Keratinocyte (primary cell): ENCODE data around the gene FAT4. TPM values are rescaled to one million over a fixed set of nuclear protein-coding genes. Genes with fewer than 3 reads are reported as not detected.

Experiments used
- DNase-seq: peaks from one replicate; pipeline ENCODE4 v3.0.0-alpha.2; 2011; ENCODE audit warnings: low read depth, missing footprints, low spot score
- FAIRE-seq: peaks from 2 replicates; lab custom pipeline; 2011; peaks lifted over from hg19 to GRCh38; lab: Jason Lieb, UNC
- H2AFZ ChIP-seq: 2 replicates; pipeline ENCODE4 v1.6.0; 2012; ENCODE audit warnings: low read length, control low read depth, inconsistent platforms; ENCODE audit not compliant: control insufficient read depth
- H3K27ac ChIP-seq: 2 replicates; pipeline ENCODE4 v1.5.1; 2011; ENCODE audit warnings: low read length; ENCODE audit not compliant: control insufficient read depth, insufficient read depth
- H3K27me3 ChIP-seq: 3 replicates; pipeline ENCODE4 v1.6.0; 2011; ENCODE audit warnings: low read length; ENCODE audit not compliant: control insufficient read depth, insufficient read depth; ENCODE audit errors: extremely low read depth
- H3K36me3 ChIP-seq, 2 experiments: 2 replicates in 1 of 2; 3 replicates in 1 of 2; pipeline ENCODE4 v1.5.1; 2011; ENCODE audit warnings: low read length in 2 of 2, mild to moderate bottlenecking in 1 of 2; ENCODE audit not compliant: control insufficient read depth in 2 of 2, insufficient read depth in 2 of 2; ENCODE audit errors: extremely low read depth in 1 of 2
- H3K4me1 ChIP-seq: 3 replicates; pipeline ENCODE4 v1.5.1; 2011; ENCODE audit warnings: low read length; ENCODE audit not compliant: control insufficient read depth, insufficient read depth; ENCODE audit errors: extremely low read depth
- H3K4me2 ChIP-seq: 3 replicates; pipeline ENCODE4 v1.6.0; 2011; ENCODE audit warnings: low read depth, low read length; ENCODE audit not compliant: control insufficient read depth, insufficient read depth; ENCODE audit errors: extremely low read depth
- H3K4me3 ChIP-seq, 3 experiments: fragments of 200-600 bp in 1 of 3; sonication (generic) in 1 of 3; 2 replicates in 2 of 3; 3 replicates in 1 of 3; pipeline ENCODE4 v1.5.1; 2011 to 2016; ENCODE audit warnings: low read length in 3 of 3, mild to moderate bottlenecking in 3 of 3, control low read depth in 2 of 3, inconsistent platforms in 1 of 3, low read depth in 1 of 3, mixed read lengths in 1 of 3, mixed run types in 1 of 3, moderate library complexity in 1 of 3; ENCODE audit not compliant: control insufficient read depth in 2 of 3, insufficient read depth in 2 of 3; ENCODE audit errors: extremely low read depth in 1 of 3
- H3K79me2 ChIP-seq: 2 replicates; pipeline ENCODE4 v1.6.0; 2012; ENCODE audit warnings: low read length; ENCODE audit not compliant: control insufficient read depth, insufficient read depth
- H3K9ac ChIP-seq: 3 replicates; pipeline ENCODE4 v1.6.0; 2011; ENCODE audit warnings: low read length; ENCODE audit not compliant: control insufficient read depth, insufficient read depth; ENCODE audit errors: extremely low read depth
- H3K9me1 ChIP-seq: 3 replicates; pipeline ENCODE4 v1.6.0; 2011; ENCODE audit warnings: low read length; ENCODE audit not compliant: control insufficient read depth, insufficient read depth; ENCODE audit errors: extremely low read depth
- H3K9me3 ChIP-seq: 2 replicates; pipeline ENCODE4 v1.5.1; 2012; ENCODE audit warnings: low read depth, low read length; ENCODE audit not compliant: control insufficient read depth
- H4K20me1 ChIP-seq: 3 replicates; pipeline ENCODE4 v1.6.0; 2011; ENCODE audit warnings: low read length; ENCODE audit not compliant: control insufficient read depth, insufficient read depth; ENCODE audit errors: extremely low read depth
- CTCF ChIP-seq, 3 experiments: IDR thresholded peaks in 1 of 3; conservative IDR thresholded peaks in 1 of 3; optimal IDR thresholded peaks in 1 of 3; 2 replicates in 2 of 3; 3 replicates in 1 of 3; pipeline versions ENCODE3 to v1.5.1; 2011; ENCODE audit warnings: low read length in 3 of 3, mild to moderate bottlenecking in 3 of 3, moderate library complexity in 2 of 3, control low read depth in 1 of 3, inconsistent platforms in 1 of 3; ENCODE audit not compliant: insufficient read depth in 2 of 3; ENCODE audit errors: extremely low read depth in 1 of 3
- EZH2 ChIP-seq: IDR thresholded peaks from one replicate; pipeline ENCODE4 v1.6.1; 2012; ENCODE audit warnings: inconsistent platforms, mild to moderate bottlenecking, low read length, moderate library complexity
- dilution Hi-C: fragments of 300-500 bp; cut with MboI; formaldehyde crosslinking; loops from one replicate; pipeline ENCODE4 v1.7.0; 2020; ENCODE audit warnings: low sequenced_read_pairs; ENCODE audit not compliant: extremely low pct_ligation_motif_present
- polyA plus RNA-seq, 5 experiments: library from polyadenylated mRNA; depleted of rRNA in 3 of 5; stranded (reverse) in 3 of 5; stranded (forward) in 1 of 5; unstranded in 1 of 5; fragments of >200 nt; gene quantifications; 1 replicate in 1 of 5; 2 replicates in 3 of 5; 3 replicates in 1 of 5; pipeline versions ENCODE4 v1.2.1 to v1.2.3, GENCODE V29; 2011 to 2012; ENCODE audit warnings: missing spikeins in 2 of 5, low read depth in 1 of 5, low replicate concordance in 1 of 5

Gene FAT4
- polyA plus RNA-seq, 1 donor (not counting 4 experiments of a cell fraction or from before 2014, with no cell fraction given): 1.6 TPM

DNA sequence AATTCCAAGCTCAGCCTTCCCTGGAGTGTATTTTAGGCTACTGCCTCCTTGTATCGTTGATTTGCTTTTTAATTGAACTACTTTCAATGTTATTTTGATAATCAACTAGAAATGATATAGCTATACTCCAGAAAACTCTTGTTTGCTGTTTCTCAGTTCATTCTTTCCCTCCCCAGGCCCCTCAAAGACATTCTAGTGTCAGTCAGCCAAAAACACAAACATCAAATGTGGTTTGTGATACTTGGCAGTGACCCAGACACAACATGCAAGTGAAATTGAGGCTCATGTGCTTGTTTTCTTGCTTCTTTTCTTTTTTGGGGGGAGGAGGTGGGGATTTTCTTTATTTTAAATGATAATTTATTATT is 7.6 kb downstream of the FAT4 start:
- dilution Hi-C loops: no loop called here
- H3K36me3 ChIP-seq: no peaks in the 10 kb centered on the region
- peak overlapping the region; percentile 55 for H3K4me2 ChIP-seq
- H3K27me3 ChIP-seq: no peaks in the 10 kb centered on the region
- H3K9ac ChIP-seq: no peak overlapping the region
- H3K4me1 ChIP-seq: peaks cover 17% of the 10 kb centered on the region
- peak overlapping the region; percentile 0 for H3K27ac ChIP-seq
- no peak overlapping the region for H2AFZ ChIP-seq
- no peak for FAIRE-seq
- no peaks in the 10 kb centered on the region for H3K79me2 ChIP-seq
- no peak for TF ChIP-seq CTCF (optimal IDR thresholded peaks at IDR 0.05 in 1 of 3, IDR thresholded peaks at IDR 0.05 in 1 of 3, conservative IDR thresholded peaks at IDR 0.05 in 1 of 3; ENCODE audit: extremely low read depth in 1 of 3, insufficient read depth in 2 of 3, low read length in 3 of 3)
- no peaks in the 10 kb centered on the region for H3K9me3 ChIP-seq
- H4K20me1 ChIP-seq: no peaks in the 10 kb centered on the region
- no peaks in the 10 kb centered on the region for H3K9me1 ChIP-seq
- no peak overlapping the region for H3K4me3 ChIP-seq
- no peak for DNase-seq

- H3K27ac ChIP-seq: peak overlapping the region; percentile 24
- no peak for TF ChIP-seq CTCF (optimal IDR thresholded peaks at IDR 0.05 in 1 of 3, IDR thresholded peaks at IDR 0.05 in 1 of 3, conservative IDR thresholded peaks at IDR 0.05 in 1 of 3; ENCODE audit: extremely low read depth in 1 of 3, insufficient read depth in 2 of 3, low read length in 3 of 3)
- no peak for TF ChIP-seq EZH2
Measured at GRCh38 chr4:125323654-125324053, 8.9 kb downstream of the FAT4 start.

More at GRCh38 chr4:125323654-125324053, 8.9 kb downstream of the FAT4 start:
- FAIRE-seq (no peak), DNase-seq (no peak)
- H4K20me1 ChIP-seq: no peaks in the 10 kb centered on the region
- H3K4me1 ChIP-seq: peaks cover 16% of the 10 kb centered on the region
- no peaks in the 10 kb centered on the region for H3K9me3 ChIP-seq
- H3K9me1 ChIP-seq: no peaks in the 10 kb centered on the region
- H3K4me3 ChIP-seq: peak overlapping the region in 1 of 3 experiments; percentile 20
- dilution Hi-C loops: no loop called here
- peak overlapping the region; percentile 66 for H3K4me2 ChIP-seq
- no peak overlapping the region for H2AFZ ChIP-seq
- no peaks in the 10 kb centered on the region for H3K27me3 ChIP-seq
- H3K36me3 ChIP-seq: no peaks in the 10 kb centered on the region
- no peak overlapping the region for H3K9ac ChIP-seq
- H3K79me2 ChIP-seq: no peaks in the 10 kb centered on the region
